ENCODE data around the gene CYP26C1.

DNA sequence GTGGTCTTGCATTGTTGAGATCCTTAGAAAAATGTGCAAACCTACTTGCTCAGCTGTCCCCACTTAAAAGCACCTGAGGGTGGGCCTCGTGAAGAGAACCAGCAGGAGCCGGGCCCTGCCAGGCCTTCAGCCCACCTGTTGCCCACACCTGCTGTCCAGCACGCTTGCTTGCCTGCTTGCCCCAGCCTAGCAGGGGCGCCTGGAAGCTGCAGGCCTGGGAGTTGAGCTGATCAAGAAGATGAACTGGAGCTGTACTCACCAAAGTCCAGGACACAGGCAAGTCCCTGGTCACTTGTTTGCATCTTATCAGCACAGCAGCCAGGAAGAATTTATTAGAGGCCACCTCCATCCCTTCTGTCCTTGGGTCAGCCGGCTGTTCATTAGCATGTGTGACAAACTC lies 36.3 kb downstream of the CYP26C1 start:
- TF ChIP-seq NFE2L2 (IDR thresholded peaks at IDR 0.05; ENCODE audit: low read length) (no peak), POLR2A (IDR thresholded peaks at IDR 0.05; ENCODE audit: insufficient read depth in 1 of 2, low read depth in 2 of 2, low read length in 2 of 2) (no peak), MAFF (IDR thresholded peaks at IDR 0.05; ENCODE audit: low read depth, low read length) (no peak)
- TF ChIP-seq, protein P1, sequence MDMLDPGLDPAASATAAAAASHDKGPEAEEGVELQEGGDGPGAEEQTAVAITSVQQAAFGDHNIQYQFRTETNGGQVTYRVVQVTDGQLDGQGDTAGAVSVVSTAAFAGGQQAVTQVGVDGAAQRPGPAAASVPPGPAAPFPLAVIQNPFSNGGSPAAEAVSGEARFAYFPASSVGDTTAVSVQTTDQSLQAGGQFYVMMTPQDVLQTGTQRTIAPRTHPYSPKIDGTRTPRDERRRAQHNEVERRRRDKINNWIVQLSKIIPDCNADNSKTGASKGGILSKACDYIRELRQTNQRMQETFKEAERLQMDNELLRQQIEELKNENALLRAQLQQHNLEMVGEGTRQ (IDR thresholded peaks at IDR 0.05; ENCODE audit: low read depth, low read length) = no peak
- TF ChIP-seq, protein P1 (CRISPR knock-in tag; IDR thresholded peaks at IDR 0.05; ENCODE audit: borderline replicate concordance) = no peak
- TF ChIP-seq, protein P2, sequence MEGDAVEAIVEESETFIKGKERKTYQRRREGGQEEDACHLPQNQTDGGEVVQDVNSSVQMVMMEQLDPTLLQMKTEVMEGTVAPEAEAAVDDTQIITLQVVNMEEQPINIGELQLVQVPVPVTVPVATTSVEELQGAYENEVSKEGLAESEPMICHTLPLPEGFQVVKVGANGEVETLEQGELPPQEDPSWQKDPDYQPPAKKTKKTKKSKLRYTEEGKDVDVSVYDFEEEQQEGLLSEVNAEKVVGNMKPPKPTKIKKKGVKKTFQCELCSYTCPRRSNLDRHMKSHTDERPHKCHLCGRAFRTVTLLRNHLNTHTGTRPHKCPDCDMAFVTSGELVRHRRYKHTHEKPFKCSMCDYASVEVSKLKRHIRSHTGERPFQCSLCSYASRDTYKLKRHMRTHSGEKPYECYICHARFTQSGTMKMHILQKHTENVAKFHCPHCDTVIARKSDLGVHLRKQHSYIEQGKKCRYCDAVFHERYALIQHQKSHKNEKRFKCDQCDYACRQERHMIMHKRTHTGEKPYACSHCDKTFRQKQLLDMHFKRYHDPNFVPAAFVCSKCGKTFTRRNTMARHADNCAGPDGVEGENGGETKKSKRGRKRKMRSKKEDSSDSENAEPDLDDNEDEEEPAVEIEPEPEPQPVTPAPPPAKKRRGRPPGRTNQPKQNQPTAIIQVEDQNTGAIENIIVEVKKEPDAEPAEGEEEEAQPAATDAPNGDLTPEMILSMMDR (CRISPR knock-in tag; IDR thresholded peaks at IDR 0.05) = no peak
- TF ChIP-seq, protein P3, sequence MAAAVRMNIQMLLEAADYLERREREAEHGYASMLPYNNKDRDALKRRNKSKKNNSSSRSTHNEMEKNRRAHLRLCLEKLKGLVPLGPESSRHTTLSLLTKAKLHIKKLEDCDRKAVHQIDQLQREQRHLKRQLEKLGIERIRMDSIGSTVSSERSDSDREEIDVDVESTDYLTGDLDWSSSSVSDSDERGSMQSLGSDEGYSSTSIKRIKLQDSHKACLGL (CRISPR knock-in tag; IDR thresholded peaks at IDR 0.05) = no peak
